ENCODE data around the gene KICS2. TPM values are rescaled to one million over a fixed set of nuclear protein-coding genes. Genes with fewer than 3 reads are reported as not detected.

The KICS2 gene
- total RNA-seq, 1 experiment from 2014 or later = 12.6 TPM

DNA sequence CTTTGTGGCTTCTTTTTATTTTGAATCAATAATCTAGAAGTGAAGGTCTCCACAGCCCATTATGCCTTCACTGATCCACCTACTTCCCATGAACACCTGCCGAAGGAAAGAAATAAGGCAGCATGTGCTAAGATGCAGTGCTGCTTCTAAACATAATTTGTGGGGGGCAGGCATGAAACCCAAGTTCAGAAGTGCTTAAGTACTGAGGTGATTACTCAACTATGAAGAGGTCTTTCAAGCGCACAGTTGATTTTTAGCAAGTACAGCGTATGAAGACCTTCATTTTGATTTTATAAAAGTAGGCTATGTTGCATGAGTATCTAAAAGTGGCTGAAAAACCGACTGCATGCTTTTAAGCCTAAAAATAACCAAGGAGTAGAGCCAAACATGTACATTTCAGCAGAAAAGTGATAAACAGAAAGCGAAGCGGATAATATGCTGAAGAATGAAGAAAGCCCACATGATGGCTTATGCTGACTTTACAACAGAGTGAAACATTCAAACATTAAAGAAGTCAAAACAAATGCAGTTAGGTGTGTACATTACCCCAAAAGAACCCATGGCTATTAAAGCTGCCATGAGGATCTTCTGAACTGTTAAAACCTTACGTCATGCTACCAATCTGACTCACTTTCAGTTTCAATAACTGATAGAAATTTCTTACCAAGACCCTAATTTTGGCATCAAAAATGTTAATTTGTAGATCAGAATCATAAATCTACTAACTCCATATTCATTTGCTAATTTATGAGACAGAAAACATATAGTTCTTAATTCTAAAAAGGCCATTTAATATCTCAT lies 29.3 kb downstream of the KICS2 start:
- CTCF ChIA-PET = no interaction called here
- no peak for DNase-seq
- H3K27me3 Mint-ChIP-seq (ENCODE audit: unreplicated experiment) = no peaks in the 10 kb centered on the region
- intact Hi-C loops (cut with micrococcal nuclease; ENCODE audit: unreplicated experiment) = no loop called here
- BruUV-seq (replicated peaks) = no TSS peak
- H3K9me3 Mint-ChIP-seq (ENCODE audit: low read depth, unreplicated experiment) = no peaks in the 10 kb centered on the region
- H3K4me3 Mint-ChIP-seq (ENCODE audit: low read depth, unreplicated experiment) = no peak overlapping the region
- no peaks in the 10 kb centered on the region for H3K36me3 Mint-ChIP-seq (ENCODE audit: insufficient read depth, unreplicated experiment)
- H3K27ac Mint-ChIP-seq (ENCODE audit: unreplicated experiment) = no peak overlapping the region
- TF ChIP-seq, protein P1, sequence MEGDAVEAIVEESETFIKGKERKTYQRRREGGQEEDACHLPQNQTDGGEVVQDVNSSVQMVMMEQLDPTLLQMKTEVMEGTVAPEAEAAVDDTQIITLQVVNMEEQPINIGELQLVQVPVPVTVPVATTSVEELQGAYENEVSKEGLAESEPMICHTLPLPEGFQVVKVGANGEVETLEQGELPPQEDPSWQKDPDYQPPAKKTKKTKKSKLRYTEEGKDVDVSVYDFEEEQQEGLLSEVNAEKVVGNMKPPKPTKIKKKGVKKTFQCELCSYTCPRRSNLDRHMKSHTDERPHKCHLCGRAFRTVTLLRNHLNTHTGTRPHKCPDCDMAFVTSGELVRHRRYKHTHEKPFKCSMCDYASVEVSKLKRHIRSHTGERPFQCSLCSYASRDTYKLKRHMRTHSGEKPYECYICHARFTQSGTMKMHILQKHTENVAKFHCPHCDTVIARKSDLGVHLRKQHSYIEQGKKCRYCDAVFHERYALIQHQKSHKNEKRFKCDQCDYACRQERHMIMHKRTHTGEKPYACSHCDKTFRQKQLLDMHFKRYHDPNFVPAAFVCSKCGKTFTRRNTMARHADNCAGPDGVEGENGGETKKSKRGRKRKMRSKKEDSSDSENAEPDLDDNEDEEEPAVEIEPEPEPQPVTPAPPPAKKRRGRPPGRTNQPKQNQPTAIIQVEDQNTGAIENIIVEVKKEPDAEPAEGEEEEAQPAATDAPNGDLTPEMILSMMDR (IDR thresholded peaks at IDR 0.05; ENCODE audit: unreplicated experiment) = no peak
- H3K4me1 Mint-ChIP-seq (ENCODE audit: low read depth, unreplicated experiment) = no peaks in the 10 kb centered on the region

DNA sequence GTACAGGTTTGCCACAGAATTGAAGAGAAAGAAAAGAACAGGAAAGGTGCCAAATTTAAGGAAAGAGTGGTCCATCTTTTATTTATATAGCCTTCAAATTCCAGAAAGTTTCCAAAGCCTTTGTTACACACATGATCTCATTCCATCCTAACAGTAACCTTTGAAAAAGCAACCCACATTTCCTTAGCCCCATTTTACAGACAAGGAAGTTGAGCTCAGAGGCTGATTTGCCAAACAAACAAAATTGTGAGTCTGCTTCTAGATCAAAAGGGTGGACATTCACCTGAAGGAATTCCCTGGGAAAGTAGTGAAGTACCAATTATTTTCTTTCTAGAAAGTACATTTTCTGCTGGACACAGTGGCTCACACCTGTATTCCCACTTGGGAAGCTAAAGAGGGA lies 32.0 kb downstream of the KICS2 start:
- Mint-ChIP-seq H3K4me1 (ENCODE audit: low read depth, unreplicated experiment) (peaks cover 8% of the 10 kb centered on the region), H3K4me3 (ENCODE audit: low read depth, unreplicated experiment) (no peak overlapping the region), H3K27ac (ENCODE audit: unreplicated experiment) (no peak overlapping the region), H3K27me3 (ENCODE audit: unreplicated experiment) (no peaks in the 10 kb centered on the region), H3K36me3 (ENCODE audit: insufficient read depth, unreplicated experiment) (no peaks in the 10 kb centered on the region), H3K9me3 (ENCODE audit: low read depth, unreplicated experiment) (no peaks in the 10 kb centered on the region)
- DNase-seq = no peak
- CTCF ChIA-PET = interaction anchor here (0.6 kb wide), 2 partner anchors 28 to 1634 kb away, joined by 3 to 5 read pairs; partner anchors contain the start of gene HMGA2
- TF ChIP-seq, protein P1 (IDR thresholded peaks at IDR 0.05; ENCODE audit: unreplicated experiment) = no peak
- BruUV-seq (replicated peaks) = no TSS peak
- intact Hi-C loops (cut with micrococcal nuclease; ENCODE audit: unreplicated experiment) = no loop called here

DNA sequence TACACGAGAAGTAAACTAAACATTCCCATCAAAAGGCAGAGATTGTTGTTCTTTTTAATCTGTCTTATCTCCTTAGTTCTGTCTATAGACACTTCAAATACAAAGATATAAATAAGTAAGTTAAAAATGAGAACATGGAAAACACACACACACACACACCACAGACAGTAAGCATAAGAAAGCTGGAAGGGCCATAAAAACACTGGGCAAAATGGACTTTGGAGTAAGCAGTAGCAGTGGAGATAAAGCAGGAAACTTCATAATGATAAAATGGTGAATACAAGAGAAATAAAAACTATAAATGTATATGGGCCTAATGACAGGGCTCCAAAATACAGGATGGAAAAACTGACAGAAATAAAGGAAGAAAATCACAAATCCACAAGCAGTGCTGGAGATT lies 32.6 kb downstream of the KICS2 start:
- no TSS peak for BruUV-seq (replicated peaks)
- CTCF ChIA-PET = no interaction called here
- no peak for DNase-seq

DNA sequence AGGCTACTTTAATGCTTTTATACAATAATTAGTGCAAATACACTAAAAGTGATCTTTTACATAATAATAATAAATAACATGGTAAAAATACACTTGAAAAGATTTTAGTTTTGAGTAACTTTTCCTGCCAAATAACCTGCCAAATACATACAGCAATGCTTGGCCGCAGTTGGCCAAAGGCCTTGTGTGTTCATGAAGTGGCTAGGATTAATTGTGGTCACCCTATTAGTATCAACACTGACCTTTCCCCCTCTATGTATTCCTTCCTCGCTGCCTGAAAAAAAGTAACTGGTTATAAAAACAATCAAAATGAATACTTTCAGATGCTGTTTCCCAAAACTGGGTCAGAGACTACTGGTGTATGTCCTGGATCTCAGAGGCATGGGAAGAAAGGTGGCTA lies 34.3 kb downstream of the KICS2 start:
- CTCF ChIA-PET = no interaction called here
- Mint-ChIP-seq H3K36me3 (ENCODE audit: insufficient read depth, unreplicated experiment) (no peaks in the 10 kb centered on the region), H3K4me3 (ENCODE audit: low read depth, unreplicated experiment) (no peak overlapping the region), H3K4me1 (ENCODE audit: low read depth, unreplicated experiment) (peaks cover 9% of the 10 kb centered on the region), H3K27me3 (ENCODE audit: unreplicated experiment) (no peaks in the 10 kb centered on the region), H3K9me3 (ENCODE audit: low read depth, unreplicated experiment) (no peaks in the 10 kb centered on the region), H3K27ac (ENCODE audit: unreplicated experiment) (no peak overlapping the region)
- TF ChIP-seq, protein P1 (IDR thresholded peaks at IDR 0.05; ENCODE audit: unreplicated experiment) = no peak
- DNase-seq = no peak
- BruUV-seq (replicated peaks) = no TSS peak
- intact Hi-C loops (cut with micrococcal nuclease; ENCODE audit: unreplicated experiment) = loop anchor here (10.0 kb wide), 1 partner anchor 273 kb away; no protein-coding TSS in a partner anchor

More for the DNA sequence above, 32.6 kb downstream of the KICS2 start:
- Mint-ChIP-seq H3K4me3 (ENCODE audit: low read depth, unreplicated experiment) (no peak overlapping the region), H3K27me3 (ENCODE audit: unreplicated experiment) (no peaks in the 10 kb centered on the region), H3K9me3 (ENCODE audit: low read depth, unreplicated experiment) (no peaks in the 10 kb centered on the region), H3K27ac (ENCODE audit: unreplicated experiment) (no peak overlapping the region), H3K36me3 (ENCODE audit: insufficient read depth, unreplicated experiment) (no peaks in the 10 kb centered on the region), H3K4me1 (ENCODE audit: low read depth, unreplicated experiment) (peaks cover 8% of the 10 kb centered on the region)
- intact Hi-C loops (cut with micrococcal nuclease; ENCODE audit: unreplicated experiment) = loop anchor here (10.0 kb wide), 1 partner anchor 275 kb away; no protein-coding TSS in a partner anchor
- TF ChIP-seq, protein P1 (IDR thresholded peaks at IDR 0.05; ENCODE audit: unreplicated experiment) = no peak
